ENCODE measurements around the gene GNAQ. TPM values are rescaled to one million over a fixed set of nuclear protein-coding genes. Genes with fewer than 3 reads are reported as not detected.

Gene GNAQ
- total and polyA plus RNA-seq, 2 donors (not counting 1 experiment from before 2014, with no cell fraction given), result 30.4 to 74.3 TPM

GRCh38 chr9:77898864-77899263, 132.7 kb downstream of the GNAQ start:
- H3K27me3 ChIP-seq (ENCODE audit: control insufficient read depth, insufficient read depth, low read length), result no peaks in the 10 kb centered on the region
- DNase-seq (ENCODE audit: low read depth in 2 of 2), result no peak
- H3K27ac ChIP-seq (ENCODE audit: insufficient read depth, low read length), result no peak overlapping the region
- peaks cover 4% of the 10 kb centered on the region for H3K4me1 ChIP-seq (ENCODE audit: control insufficient read depth, extremely low read depth, insufficient read depth, low read length)
- TF ChIP-seq, protein P1, sequence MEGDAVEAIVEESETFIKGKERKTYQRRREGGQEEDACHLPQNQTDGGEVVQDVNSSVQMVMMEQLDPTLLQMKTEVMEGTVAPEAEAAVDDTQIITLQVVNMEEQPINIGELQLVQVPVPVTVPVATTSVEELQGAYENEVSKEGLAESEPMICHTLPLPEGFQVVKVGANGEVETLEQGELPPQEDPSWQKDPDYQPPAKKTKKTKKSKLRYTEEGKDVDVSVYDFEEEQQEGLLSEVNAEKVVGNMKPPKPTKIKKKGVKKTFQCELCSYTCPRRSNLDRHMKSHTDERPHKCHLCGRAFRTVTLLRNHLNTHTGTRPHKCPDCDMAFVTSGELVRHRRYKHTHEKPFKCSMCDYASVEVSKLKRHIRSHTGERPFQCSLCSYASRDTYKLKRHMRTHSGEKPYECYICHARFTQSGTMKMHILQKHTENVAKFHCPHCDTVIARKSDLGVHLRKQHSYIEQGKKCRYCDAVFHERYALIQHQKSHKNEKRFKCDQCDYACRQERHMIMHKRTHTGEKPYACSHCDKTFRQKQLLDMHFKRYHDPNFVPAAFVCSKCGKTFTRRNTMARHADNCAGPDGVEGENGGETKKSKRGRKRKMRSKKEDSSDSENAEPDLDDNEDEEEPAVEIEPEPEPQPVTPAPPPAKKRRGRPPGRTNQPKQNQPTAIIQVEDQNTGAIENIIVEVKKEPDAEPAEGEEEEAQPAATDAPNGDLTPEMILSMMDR (conservative IDR thresholded peaks at IDR 0.05 in 1 of 2, IDR thresholded peaks at IDR 0.05 in 1 of 2; ENCODE audit: low read depth in 1 of 2, low read length in 2 of 2), result no peak
- no peak for TF ChIP-seq EZH2 (IDR thresholded peaks at IDR 0.05; ENCODE audit: low read length, missing control alignments)
- H3K9ac ChIP-seq (ENCODE audit: insufficient read depth, low read length), result no peak overlapping the region
- H3K36me3 ChIP-seq (ENCODE audit: control insufficient read depth, insufficient read depth, low read length), result no peaks in the 10 kb centered on the region
- H3K79me2 ChIP-seq (ENCODE audit: control insufficient read depth, insufficient read depth, low read length), result no peaks in the 10 kb centered on the region
- no peak overlapping the region for H3K4me3 ChIP-seq (replicated peaks in 1 of 4; ENCODE audit: control extremely low read depth in 1 of 4, insufficient read depth in 1 of 4, low read depth in 3 of 4, low read length in 4 of 4)
- no peaks in the 10 kb centered on the region for H4K20me1 ChIP-seq (ENCODE audit: control insufficient read depth, extremely low read depth, insufficient read depth, low read length)
- no peak overlapping the region for H3K4me2 ChIP-seq (ENCODE audit: extremely low read depth, insufficient read depth, low read length)
- no peak overlapping the region for H2AFZ ChIP-seq (ENCODE audit: low read length)
- H3K9me3 ChIP-seq (ENCODE audit: control insufficient read depth, insufficient read depth, low read depth, low read length), result no peaks in the 10 kb centered on the region

DNA sequence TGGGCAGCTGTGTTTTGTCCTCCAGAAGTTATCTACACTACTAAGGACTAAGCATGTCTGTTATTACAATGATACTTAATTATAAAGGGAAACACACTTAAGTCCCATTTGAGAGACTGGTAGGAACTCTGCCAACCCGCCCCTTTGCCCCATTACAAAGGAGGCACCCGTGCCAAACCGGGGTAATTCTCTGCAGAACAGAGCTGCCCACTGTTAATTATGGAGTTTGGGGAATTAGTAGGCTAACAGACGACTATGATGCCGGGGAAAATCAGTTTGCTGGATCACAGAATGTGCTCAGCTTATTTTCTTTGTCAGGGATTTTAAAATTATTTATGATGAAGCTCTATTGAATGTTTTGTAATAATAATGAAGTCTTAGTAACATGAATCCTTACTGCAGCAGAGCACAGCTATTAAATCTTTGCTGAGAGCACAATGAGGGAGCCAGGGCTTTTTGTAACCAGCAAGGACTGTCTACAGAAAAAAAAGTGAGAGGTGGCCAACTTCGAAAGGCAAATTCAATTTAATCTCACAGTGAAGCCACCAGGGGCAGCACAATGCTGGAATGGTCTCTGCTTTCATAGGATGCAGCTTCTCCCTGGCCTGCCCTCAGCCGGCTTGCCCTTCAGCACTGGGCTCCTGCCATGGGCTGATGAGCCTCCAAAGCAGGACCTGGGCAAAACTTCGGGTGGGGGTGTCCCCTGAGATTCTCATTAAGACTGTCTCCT, 134.5 kb downstream of the GNAQ start:
- Histone ChIP-seq H3K27me3 (ENCODE audit: control insufficient read depth, insufficient read depth, low read length) (no peaks in the 10 kb centered on the region), H3K4me1 (ENCODE audit: control insufficient read depth, extremely low read depth, insufficient read depth, low read length) (peaks cover 4% of the 10 kb centered on the region), H4K20me1 (ENCODE audit: control insufficient read depth, extremely low read depth, insufficient read depth, low read length) (no peaks in the 10 kb centered on the region), H3K9me3 (ENCODE audit: control insufficient read depth, insufficient read depth, low read depth, low read length) (no peaks in the 10 kb centered on the region), H3K4me2 (ENCODE audit: extremely low read depth, insufficient read depth, low read length) (no peak overlapping the region), H3K9ac (ENCODE audit: insufficient read depth, low read length) (no peak overlapping the region), H3K79me2 (ENCODE audit: control insufficient read depth, insufficient read depth, low read length) (no peaks in the 10 kb centered on the region), H3K27ac (ENCODE audit: insufficient read depth, low read length) (no peak overlapping the region), H3K36me3 (ENCODE audit: control insufficient read depth, insufficient read depth, low read length) (no peaks in the 10 kb centered on the region), H2AFZ (ENCODE audit: low read length) (no peak overlapping the region), H3K4me3 (replicated peaks in 1 of 4; ENCODE audit: control extremely low read depth in 1 of 4, insufficient read depth in 1 of 4, low read depth in 3 of 4, low read length in 4 of 4) (no peak overlapping the region)
- DNase-seq (ENCODE audit: low read depth in 2 of 2), result peak; percentile 17 to 56
- TF ChIP-seq EZH2 (IDR thresholded peaks at IDR 0.05; ENCODE audit: low read length, missing control alignments), result no peak
- TF ChIP-seq, protein P1 (conservative IDR thresholded peaks at IDR 0.05 in 1 of 2, IDR thresholded peaks at IDR 0.05 in 1 of 2; ENCODE audit: low read depth in 1 of 2, low read length in 2 of 2), result peak; percentile 16 to 39

GRCh38 chr9:77896269-77896937, 135.2 kb downstream of the GNAQ start:
- no peak for DNase-seq (ENCODE audit: low read depth in 2 of 2)
- Histone ChIP-seq H3K4me1 (ENCODE audit: control insufficient read depth, extremely low read depth, insufficient read depth, low read length) (peaks cover 4% of the 10 kb centered on the region), H3K9ac (ENCODE audit: insufficient read depth, low read length) (no peak overlapping the region), H3K9me3 (ENCODE audit: control insufficient read depth, insufficient read depth, low read depth, low read length) (no peaks in the 10 kb centered on the region), H3K4me2 (ENCODE audit: extremely low read depth, insufficient read depth, low read length) (no peak overlapping the region), H3K27ac (ENCODE audit: insufficient read depth, low read length) (no peak overlapping the region), H3K79me2 (ENCODE audit: control insufficient read depth, insufficient read depth, low read length) (no peaks in the 10 kb centered on the region), H3K4me3 (replicated peaks in 1 of 4; ENCODE audit: control extremely low read depth in 1 of 4, insufficient read depth in 1 of 4, low read depth in 3 of 4, low read length in 4 of 4) (no peak overlapping the region), H4K20me1 (ENCODE audit: control insufficient read depth, extremely low read depth, insufficient read depth, low read length) (no peaks in the 10 kb centered on the region), H3K36me3 (ENCODE audit: control insufficient read depth, insufficient read depth, low read length) (no peaks in the 10 kb centered on the region), H2AFZ (ENCODE audit: low read length) (no peak overlapping the region), H3K27me3 (ENCODE audit: control insufficient read depth, insufficient read depth, low read length) (no peaks in the 10 kb centered on the region)
- TF ChIP-seq, protein P1 (conservative IDR thresholded peaks at IDR 0.05 in 1 of 2, IDR thresholded peaks at IDR 0.05 in 1 of 2; ENCODE audit: low read depth in 1 of 2, low read length in 2 of 2), result no peak
- no peak for TF ChIP-seq EZH2 (IDR thresholded peaks at IDR 0.05; ENCODE audit: low read length, missing control alignments)

Measured in fibroblast of lung (primary cell).